Thyroid gland (tissue), 4 donors: Measurements from ENCODE around the gene KRTAP22-1. TPM values are rescaled to one million over a fixed set of nuclear protein-coding genes. Genes with fewer than 3 reads are reported as not detected.

ENCODE experiments used
- DNase-seq, 2 donors: peaks; one replicate each; pipeline ENCODE4 v3.0.0-alpha.2; 2019
- H3K27ac ChIP-seq, 3 donors: fragments of 200-600 bp; sonication (generic); 1 replicate in 2 of 3; 2 replicates in 1 of 3; pipeline ENCODE4 v1.5.1; 2016 to 2019; ENCODE audit warnings: mild to moderate bottlenecking in 1 of 3, moderate library complexity in 1 of 3
- H3K27me3 ChIP-seq: fragments of 200-600 bp; sonication (generic); one replicate; pipeline ENCODE4 v1.5.1; 2019
- H3K36me3 ChIP-seq, 2 donors: fragments of 200-600 bp; sonication (generic); one replicate each; pipeline ENCODE4 v1.5.1; 2016 to 2019
- H3K4me1 ChIP-seq, 2 donors: fragments of 200-600 bp; sonication (generic); one replicate each; pipeline ENCODE4 v1.5.1; 2017 to 2019
- H3K4me3 ChIP-seq, 3 donors: fragments of 200-600 bp; sonication (generic); replicated peaks in 1 of 3; 1 replicate in 2 of 3; 2 replicates in 1 of 3; pipeline ENCODE4 v1.5.1; 2016; ENCODE audit warnings: mild to moderate bottlenecking in 1 of 3
- H3K9me3 ChIP-seq: fragments of 200-600 bp; sonication (generic); one replicate; pipeline ENCODE4 v1.5.1; 2017
- POLR2A ChIP-seq, 2 donors: fragments of 450-650 bp; IDR thresholded peaks; one replicate each; pipeline ENCODE4 v1.6.1; 2017; ENCODE audit warnings: antibody characterized with exemption in 2 of 2, mild to moderate bottlenecking in 2 of 2, moderate library complexity in 1 of 2
- WGBS, 2 donors: methylation state at CpG; one replicate each; pipeline ENCODE4 v1.1.5; 2017; 5-methylcytosine and 5-hydroxymethylcytosine counted together
- intact Hi-C: fragments of 100-400 bp; cut with DNase I; formaldehyde crosslinking; loops from one replicate; pipeline ENCODE4 v1.15.1; 2023
- total RNA-seq, 4 donors: library from RNA; depleted of rRNA; stranded (reverse); fragments of >200 nt; gene quantifications; one replicate each; pipeline ENCODE4 v1.2.3, GENCODE V29; 2016
- TF ChIP-seq, protein P1 (sequence below), 6 experiments: fragments of 200-600 bp in 3 of 6; fragments of 450-650 bp in 3 of 6; sonication (generic) in 3 of 6; IDR thresholded peaks; one replicate each; pipeline ENCODE4 v1.5.1; 2016 to 2019; ENCODE audit warnings: antibody characterized with exemption in 6 of 6, mild to moderate bottlenecking in 2 of 6, inconsistent platforms in 1 of 6, moderate library complexity in 1 of 6

The KRTAP22-1 gene
- total RNA-seq, 4 donors from 2014 or later: not detected

- H3K36me3 ChIP-seq: no peaks in the 10 kb centered on the region
- no peak overlapping the region for H3K27ac ChIP-seq
Measured at GRCh38 chr21:30563072-30563471, 37.8 kb upstream of the KRTAP22-1 start.

GRCh38 chr21:30563630-30564029 is 37.3 kb upstream of the KRTAP22-1 start:
- 90 to 91% methylated on average over 2 of the region's 2 CpGs for WGBS, 2 donors
- DNase-seq: no peak
- no peak overlapping the region for H3K4me3 ChIP-seq
- H3K9me3 ChIP-seq: no peaks in the 10 kb centered on the region
- intact Hi-C loops: no loop called here
- H3K27me3 ChIP-seq: no peaks in the 10 kb centered on the region
- no peak overlapping the region for H3K27ac ChIP-seq
- TF ChIP-seq, protein P1, sequence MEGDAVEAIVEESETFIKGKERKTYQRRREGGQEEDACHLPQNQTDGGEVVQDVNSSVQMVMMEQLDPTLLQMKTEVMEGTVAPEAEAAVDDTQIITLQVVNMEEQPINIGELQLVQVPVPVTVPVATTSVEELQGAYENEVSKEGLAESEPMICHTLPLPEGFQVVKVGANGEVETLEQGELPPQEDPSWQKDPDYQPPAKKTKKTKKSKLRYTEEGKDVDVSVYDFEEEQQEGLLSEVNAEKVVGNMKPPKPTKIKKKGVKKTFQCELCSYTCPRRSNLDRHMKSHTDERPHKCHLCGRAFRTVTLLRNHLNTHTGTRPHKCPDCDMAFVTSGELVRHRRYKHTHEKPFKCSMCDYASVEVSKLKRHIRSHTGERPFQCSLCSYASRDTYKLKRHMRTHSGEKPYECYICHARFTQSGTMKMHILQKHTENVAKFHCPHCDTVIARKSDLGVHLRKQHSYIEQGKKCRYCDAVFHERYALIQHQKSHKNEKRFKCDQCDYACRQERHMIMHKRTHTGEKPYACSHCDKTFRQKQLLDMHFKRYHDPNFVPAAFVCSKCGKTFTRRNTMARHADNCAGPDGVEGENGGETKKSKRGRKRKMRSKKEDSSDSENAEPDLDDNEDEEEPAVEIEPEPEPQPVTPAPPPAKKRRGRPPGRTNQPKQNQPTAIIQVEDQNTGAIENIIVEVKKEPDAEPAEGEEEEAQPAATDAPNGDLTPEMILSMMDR (IDR thresholded peaks at IDR 0.05): no peak
- TF ChIP-seq POLR2A (IDR thresholded peaks at IDR 0.05): no peak
- no peaks in the 10 kb centered on the region for H3K36me3 ChIP-seq
- H3K4me1 ChIP-seq: no peaks in the 10 kb centered on the region

More at GRCh38 chr21:30563072-30563471, 37.8 kb upstream of the KRTAP22-1 start:
- Histone ChIP-seq H3K4me1 (no peaks in the 10 kb centered on the region), H3K4me3 (no peak overlapping the region), H3K27me3 (no peaks in the 10 kb centered on the region), H3K9me3 (no peaks in the 10 kb centered on the region)
- TF ChIP-seq POLR2A (IDR thresholded peaks at IDR 0.05): no peak
- TF ChIP-seq, protein P1 (IDR thresholded peaks at IDR 0.05): no peak
- no peak for DNase-seq
- intact Hi-C loops: no loop called here
- 70 to 72% methylated on average over 6 of the region's 6 CpGs for WGBS, 2 donors

DNA sequence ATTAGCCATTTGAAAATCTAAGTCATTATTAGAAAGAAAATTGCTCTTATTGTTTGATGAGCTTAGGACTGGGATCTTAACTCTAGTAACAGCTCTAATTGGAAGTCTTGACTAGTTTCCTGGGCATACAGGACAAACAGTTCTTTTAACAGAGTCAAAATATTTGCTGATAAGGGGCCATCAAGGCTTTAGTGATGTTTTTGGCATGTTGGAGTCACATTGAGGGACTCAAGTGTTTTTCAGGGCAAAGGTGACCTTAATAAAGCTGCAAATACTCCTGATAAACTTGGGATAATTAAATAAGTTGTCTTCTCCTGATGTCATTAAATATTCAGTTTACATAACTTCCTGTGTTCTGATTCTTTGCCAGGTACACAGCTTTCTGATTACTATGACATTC is 33.3 kb upstream of the KRTAP22-1 start:
- intact Hi-C loops: no loop called here
- no peak overlapping the region for H3K4me3 ChIP-seq
- no peak overlapping the region for H3K27ac ChIP-seq
- no peak for DNase-seq
- no peaks in the 10 kb centered on the region for H3K9me3 ChIP-seq
- no peaks in the 10 kb centered on the region for H3K36me3 ChIP-seq
- TF ChIP-seq, protein P1 (IDR thresholded peaks at IDR 0.05): no peak
- no peak for TF ChIP-seq POLR2A (IDR thresholded peaks at IDR 0.05)
- H3K4me1 ChIP-seq: no peaks in the 10 kb centered on the region
- H3K27me3 ChIP-seq: no peaks in the 10 kb centered on the region

- TF ChIP-seq POLR2A (IDR thresholded peaks at IDR 0.05): no peak
- TF ChIP-seq, protein P1 (IDR thresholded peaks at IDR 0.05): no peak
- no peaks in the 10 kb centered on the region for H3K4me1 ChIP-seq
- H3K27ac ChIP-seq: no peak overlapping the region
- H3K9me3 ChIP-seq: no peaks in the 10 kb centered on the region
- DNase-seq: no peak
- no peak overlapping the region for H3K4me3 ChIP-seq
- intact Hi-C loops: no loop called here
- no peaks in the 10 kb centered on the region for H3K27me3 ChIP-seq
- H3K36me3 ChIP-seq: no peaks in the 10 kb centered on the region
Measured at GRCh38 chr21:30577766-30578165, 23.1 kb upstream of the KRTAP22-1 start.

- H3K9me3 ChIP-seq: no peaks in the 10 kb centered on the region
- intact Hi-C loops: no loop called here
- no peak overlapping the region for H3K4me3 ChIP-seq
- no peak overlapping the region for H3K27ac ChIP-seq
- TF ChIP-seq, protein P1 (IDR thresholded peaks at IDR 0.05): no peak
- no peak for TF ChIP-seq POLR2A (IDR thresholded peaks at IDR 0.05)
- H3K27me3 ChIP-seq: no peaks in the 10 kb centered on the region
- H3K36me3 ChIP-seq: no peaks in the 10 kb centered on the region
- H3K4me1 ChIP-seq: no peaks in the 10 kb centered on the region
- no peak for DNase-seq
- WGBS, 2 donors: 44 to 66% methylated on average over 1 of the region's 1 CpG
Measured at GRCh38 chr21:30579346-30579745, 21.5 kb upstream of the KRTAP22-1 start.
